Neuronal stem cell (in vitro differentiated cells): ENCODE measurements around the gene TIMM13.

Experiments
- DNase-seq: peaks from one replicate; pipeline ENCODE4 v3.0.0-alpha.2; 2013; ENCODE audit warnings: low spot score
- H2AFZ ChIP-seq: one replicate; pipeline ENCODE4 v1.6.1; 2013; ENCODE audit warnings: mild to moderate bottlenecking, low read length, inconsistent platforms
- H2AK5ac ChIP-seq: 2 replicates; pipeline ENCODE4 v1.6.1; 2013; ENCODE audit warnings: low read depth, mild to moderate bottlenecking, inconsistent platforms, low read length, moderate library complexity, mixed read lengths
- H2BK120ac ChIP-seq: 2 replicates; pipeline ENCODE4 v1.6.1; 2013; ENCODE audit warnings: low read depth, mild to moderate bottlenecking, inconsistent platforms, low read length, moderate library complexity, mixed read lengths
- H2BK12ac ChIP-seq: one replicate; pipeline ENCODE4 v1.6.1; 2013; ENCODE audit warnings: low read length, inconsistent platforms
- H2BK15ac ChIP-seq: 2 replicates; pipeline ENCODE4 v1.6.1; 2013; ENCODE audit warnings: mild to moderate bottlenecking, low read length, inconsistent platforms, mixed read lengths
- H2BK5ac ChIP-seq: one replicate; pipeline ENCODE4 v1.6.1; 2013; ENCODE audit warnings: inconsistent platforms, mild to moderate bottlenecking, low read length, moderate library complexity
- H3K14ac ChIP-seq: one replicate; pipeline ENCODE4 v1.6.1; 2013; ENCODE audit warnings: low read length, inconsistent platforms
- H3K18ac ChIP-seq: 2 replicates; pipeline ENCODE4 v1.6.1; 2013; ENCODE audit warnings: low read length, inconsistent platforms
- H3K23ac ChIP-seq: 2 replicates; pipeline ENCODE4 v1.6.1; 2013; ENCODE audit warnings: low read depth, mild to moderate bottlenecking, mixed read lengths, low read length, inconsistent platforms; ENCODE audit not compliant: poor library complexity
- H3K27ac ChIP-seq: replicated peaks from 3 replicates; pipeline ENCODE4 v1.5.1; 2013; ENCODE audit warnings: low read length, inconsistent platforms
- H3K27me3 ChIP-seq, 3 experiments: 2 replicates each; pipeline ENCODE4 v1.6.1; 2013; ENCODE audit warnings: low read length in 3 of 3, mild to moderate bottlenecking in 2 of 3, inconsistent platforms in 1 of 3, low read depth in 1 of 3, mixed read lengths in 1 of 3, moderate library complexity in 1 of 3; ENCODE audit not compliant: control insufficient read depth in 3 of 3, insufficient read depth in 3 of 3
- H3K36me3 ChIP-seq, 2 donors: replicated peaks in 1 of 2; 2 replicates each; pipeline ENCODE4 v1.6.1; 2013; ENCODE audit warnings: low read length in 2 of 2; ENCODE audit not compliant: control insufficient read depth in 2 of 2, insufficient read depth in 2 of 2
- H3K4ac ChIP-seq: 2 replicates; pipeline ENCODE4 v1.6.1; 2013; ENCODE audit warnings: inconsistent platforms, mild to moderate bottlenecking, low read length, moderate library complexity
- H3K4me1 ChIP-seq, 2 donors: 1 replicate in 1 of 2; 2 replicates in 1 of 2; pipeline ENCODE4 v1.6.1; 2013; ENCODE audit warnings: low read length in 2 of 2, low read depth in 1 of 2; ENCODE audit not compliant: control insufficient read depth in 2 of 2, insufficient read depth in 1 of 2
- H3K4me2 ChIP-seq: one replicate; pipeline ENCODE4 v1.6.1; 2013; ENCODE audit warnings: mild to moderate bottlenecking, low read length, inconsistent platforms; ENCODE audit not compliant: insufficient read depth, poor library complexity, severe bottlenecking
- H3K4me3 ChIP-seq, 2 donors: 2 replicates each; pipeline ENCODE4 v1.5.1; 2013; ENCODE audit warnings: low read length in 2 of 2, mild to moderate bottlenecking in 2 of 2, inconsistent platforms in 1 of 2, moderate library complexity in 1 of 2
- H3K79me1 ChIP-seq: one replicate; pipeline ENCODE4 v1.6.1; 2013; ENCODE audit warnings: low read depth, mild to moderate bottlenecking, inconsistent platforms, low read length, moderate library complexity
- H3K9ac ChIP-seq: one replicate; pipeline ENCODE4 v1.6.1; 2013; ENCODE audit warnings: mild to moderate bottlenecking, low read depth, low read length, inconsistent platforms; ENCODE audit not compliant: poor library complexity
- H3K9me3 ChIP-seq, 2 donors: replicated peaks in 1 of 2; 2 replicates each; pipeline versions ENCODE3 to v1.6.1; 2013; ENCODE audit warnings: low read length in 2 of 2, mild to moderate bottlenecking in 2 of 2, inconsistent platforms in 1 of 2, low read depth in 1 of 2, mixed read lengths in 1 of 2, moderate library complexity in 1 of 2; ENCODE audit not compliant: control insufficient read depth in 2 of 2, insufficient read depth in 1 of 2
- H4K8ac ChIP-seq: one replicate; pipeline ENCODE4 v1.6.1; 2013; ENCODE audit warnings: low read depth, mild to moderate bottlenecking, inconsistent platforms, low read length, moderate library complexity
- H4K91ac ChIP-seq: one replicate; pipeline ENCODE4 v1.6.1; 2013; ENCODE audit warnings: low read length, low read depth, mild to moderate bottlenecking, inconsistent platforms; ENCODE audit not compliant: poor library complexity
- WGBS, 2 donors: extraction: QIAGEN DNeasy Blood & Tissue Kit; methylation state at CpG; one replicate each; pipeline ENCODE4 v1.1.7; 2013; ENCODE audit warnings: missing lambda C conversion rate in 2 of 2, mixed read lengths in 1 of 2; ENCODE audit not compliant: insufficient read length in 2 of 2, insufficient replicate concordance in 1 of 2; ENCODE audit errors: extremely low coverage in 2 of 2; 5-methylcytosine and 5-hydroxymethylcytosine counted together

TIMM13 gene

GRCh38 chr19:2421581-2422306 lies 5.6 kb downstream of the TIMM13 start:
- H2BK5ac ChIP-seq = peak overlapping the region; percentile 49
- peaks cover 11% of the 10 kb centered on the region for H3K79me1 ChIP-seq
- no peak overlapping the region for H3K4me3 ChIP-seq
- peaks cover 8 to 10% of the 10 kb centered on the region in 2 donors for H3K4me1 ChIP-seq
- DNase-seq = no peak
- no peak overlapping the region for H2AK5ac ChIP-seq
- H4K91ac ChIP-seq = no peak overlapping the region
- H3K9ac ChIP-seq = no peak overlapping the region
- H2BK12ac ChIP-seq = peak overlapping the region; percentile 73
- no peak overlapping the region for H3K18ac ChIP-seq
- no peak overlapping the region for H2BK15ac ChIP-seq
- WGBS, 2 donors = no CpG with 5 or more reads among the region's 23 CpGs
- no peak overlapping the region for H2AFZ ChIP-seq
- no peak overlapping the region for H3K27ac ChIP-seq
- H3K4ac ChIP-seq = no peak overlapping the region
- no peak overlapping the region for H2BK120ac ChIP-seq
- peaks cover 0 to 1% of the 10 kb centered on the region in 2 donors for H3K9me3 ChIP-seq
- no peak overlapping the region for H3K4me2 ChIP-seq
- H3K27me3 ChIP-seq = no peaks in the 10 kb centered on the region
- no peak overlapping the region for H4K8ac ChIP-seq
- H3K23ac ChIP-seq = peak overlapping the region; percentile 29
- no peak overlapping the region for H3K14ac ChIP-seq
- peaks cover 7 to 32% of the 10 kb centered on the region in 2 donors for H3K36me3 ChIP-seq

- Histone ChIP-seq H2BK15ac (no peak overlapping the region), H2BK5ac (no peak overlapping the region), H3K9me3 (peaks cover 0 to under 1% of the 10 kb centered on the region in 2 donors), H3K9ac (no peak overlapping the region), H3K23ac (no peak overlapping the region), H2AFZ (no peak overlapping the region), H4K8ac (no peak overlapping the region), H2AK5ac (no peak overlapping the region), H2BK12ac (no peak overlapping the region), H3K14ac (no peak overlapping the region), H3K4me1 (peaks cover 0 to under 1% of the 10 kb centered on the region in 2 donors), H3K27ac (no peak overlapping the region), H4K91ac (no peak overlapping the region), H3K79me1 (peaks cover 4% of the 10 kb centered on the region), H3K36me3 (peaks cover 6 to 25% of the 10 kb centered on the region in 2 donors), H3K18ac (no peak overlapping the region), H3K27me3 (no peaks in the 10 kb centered on the region), H2BK120ac (no peak overlapping the region), H3K4me3 (no peak overlapping the region), H3K4ac (no peak overlapping the region), H3K4me2 (no peak overlapping the region)
- DNase-seq = no peak
- WGBS, 2 donors = no CpG with 5 or more reads among the region's 2 CpGs
These were observed 6.9 kb downstream of the TIMM13 start for GRCh38 chr19:2420490-2420889.

- Histone ChIP-seq H2AK5ac (no peak overlapping the region), H3K23ac (no peak overlapping the region), H3K4me1 (no peaks in the 10 kb centered on the region), H4K91ac (no peak overlapping the region), H3K79me1 (peaks cover 1% of the 10 kb centered on the region), H2BK15ac (no peak overlapping the region), H3K18ac (no peak overlapping the region), H3K27ac (no peak overlapping the region), H3K4me2 (no peak overlapping the region), H3K4me3 (no peak overlapping the region), H3K9me3 (no peaks in the 10 kb centered on the region), H3K14ac (no peak overlapping the region), H2BK12ac (no peak overlapping the region), H3K27me3 (no peaks in the 10 kb centered on the region), H2AFZ (no peak overlapping the region), H3K9ac (no peak overlapping the region), H4K8ac (no peak overlapping the region), H2BK5ac (no peak overlapping the region), H3K4ac (no peak overlapping the region), H2BK120ac (no peak overlapping the region), H3K36me3 (peaks cover 6 to 21% of the 10 kb centered on the region in 2 donors)
- no CpG with 5 or more reads among the region's 7 CpGs for WGBS, 2 donors
- no peak for DNase-seq
These were observed 7.6 kb downstream of the TIMM13 start for GRCh38 chr19:2419754-2420153.

- Histone ChIP-seq H2AK5ac (no peak overlapping the region), H3K27ac (no peak overlapping the region), H3K36me3 (peaks cover 3 to 13% of the 10 kb centered on the region in 2 donors), H3K4me3 (no peak overlapping the region), H4K91ac (no peak overlapping the region), H3K27me3 (no peaks in the 10 kb centered on the region), H3K9ac (no peak overlapping the region), H3K14ac (no peak overlapping the region), H4K8ac (no peak overlapping the region), H2BK15ac (no peak overlapping the region), H3K9me3 (no peaks in the 10 kb centered on the region), H2AFZ (no peak overlapping the region), H3K79me1 (no peaks in the 10 kb centered on the region), H2BK120ac (no peak overlapping the region), H3K4me1 (no peaks in the 10 kb centered on the region), H3K4ac (no peak overlapping the region), H3K4me2 (no peak overlapping the region), H3K23ac (no peak overlapping the region), H3K18ac (no peak overlapping the region), H2BK5ac (no peak overlapping the region), H2BK12ac (no peak overlapping the region)
- WGBS, 2 donors = no CpG with 5 or more reads among the region's 13 CpGs
- DNase-seq = no peak
These were observed 9.4 kb downstream of the TIMM13 start for GRCh38 chr19:2417881-2418406.
